Gastroesophageal sphincter (tissue), 3 donors: ENCODE measurements around the gene BCL2.

Experiments
- EP300 ChIP-seq: sonication (generic); formaldehyde crosslinking; IDR thresholded peaks from one replicate; pipeline ENCODE4 v1.6.1; 2017; ENCODE audit warnings: antibody characterized with exemption, mild to moderate bottlenecking
- POLR2A ChIP-seq, 2 donors: fragments of 450-650 bp; IDR thresholded peaks; one replicate each; pipeline ENCODE4 v1.6.1; 2017; ENCODE audit warnings: antibody characterized with exemption in 2 of 2, mild to moderate bottlenecking in 2 of 2, moderate library complexity in 1 of 2
- TF ChIP-seq, protein P1 (sequence below), 4 experiments: fragments of 200-600 bp in 2 of 4; fragments of 450-650 bp in 2 of 4; sonication (generic) in 1 of 4; IDR thresholded peaks; one replicate each; pipeline ENCODE4 v1.5.1; 2017 to 2019; ENCODE audit warnings: antibody characterized with exemption in 4 of 4, mild to moderate bottlenecking in 2 of 4, moderate library complexity in 2 of 4

- TF ChIP-seq, protein P1, sequence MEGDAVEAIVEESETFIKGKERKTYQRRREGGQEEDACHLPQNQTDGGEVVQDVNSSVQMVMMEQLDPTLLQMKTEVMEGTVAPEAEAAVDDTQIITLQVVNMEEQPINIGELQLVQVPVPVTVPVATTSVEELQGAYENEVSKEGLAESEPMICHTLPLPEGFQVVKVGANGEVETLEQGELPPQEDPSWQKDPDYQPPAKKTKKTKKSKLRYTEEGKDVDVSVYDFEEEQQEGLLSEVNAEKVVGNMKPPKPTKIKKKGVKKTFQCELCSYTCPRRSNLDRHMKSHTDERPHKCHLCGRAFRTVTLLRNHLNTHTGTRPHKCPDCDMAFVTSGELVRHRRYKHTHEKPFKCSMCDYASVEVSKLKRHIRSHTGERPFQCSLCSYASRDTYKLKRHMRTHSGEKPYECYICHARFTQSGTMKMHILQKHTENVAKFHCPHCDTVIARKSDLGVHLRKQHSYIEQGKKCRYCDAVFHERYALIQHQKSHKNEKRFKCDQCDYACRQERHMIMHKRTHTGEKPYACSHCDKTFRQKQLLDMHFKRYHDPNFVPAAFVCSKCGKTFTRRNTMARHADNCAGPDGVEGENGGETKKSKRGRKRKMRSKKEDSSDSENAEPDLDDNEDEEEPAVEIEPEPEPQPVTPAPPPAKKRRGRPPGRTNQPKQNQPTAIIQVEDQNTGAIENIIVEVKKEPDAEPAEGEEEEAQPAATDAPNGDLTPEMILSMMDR (IDR thresholded peaks at IDR 0.05) = no peak
- TF ChIP-seq POLR2A (IDR thresholded peaks at IDR 0.05) = no peak
- TF ChIP-seq EP300 = no peak
Observed at GRCh38 chr18:63261029-63261428, 58.5 kb downstream of the BCL2 start.
